Measurements from ENCODE around the gene LRP11. TPM values are rescaled to one million over a fixed set of nuclear protein-coding genes. Genes with fewer than 3 reads are reported as not detected.
A peak's percentile ranks its signal among the peaks of the same experiment; 100 is the strongest.

Gene LRP11
- total and polyA plus RNA-seq, 9 of the 15 experiments (the other 6 are each of a cell fraction or from before 2014, with no cell fraction given) = 0.51 to 3.5 (median 2.4) TPM

DNA sequence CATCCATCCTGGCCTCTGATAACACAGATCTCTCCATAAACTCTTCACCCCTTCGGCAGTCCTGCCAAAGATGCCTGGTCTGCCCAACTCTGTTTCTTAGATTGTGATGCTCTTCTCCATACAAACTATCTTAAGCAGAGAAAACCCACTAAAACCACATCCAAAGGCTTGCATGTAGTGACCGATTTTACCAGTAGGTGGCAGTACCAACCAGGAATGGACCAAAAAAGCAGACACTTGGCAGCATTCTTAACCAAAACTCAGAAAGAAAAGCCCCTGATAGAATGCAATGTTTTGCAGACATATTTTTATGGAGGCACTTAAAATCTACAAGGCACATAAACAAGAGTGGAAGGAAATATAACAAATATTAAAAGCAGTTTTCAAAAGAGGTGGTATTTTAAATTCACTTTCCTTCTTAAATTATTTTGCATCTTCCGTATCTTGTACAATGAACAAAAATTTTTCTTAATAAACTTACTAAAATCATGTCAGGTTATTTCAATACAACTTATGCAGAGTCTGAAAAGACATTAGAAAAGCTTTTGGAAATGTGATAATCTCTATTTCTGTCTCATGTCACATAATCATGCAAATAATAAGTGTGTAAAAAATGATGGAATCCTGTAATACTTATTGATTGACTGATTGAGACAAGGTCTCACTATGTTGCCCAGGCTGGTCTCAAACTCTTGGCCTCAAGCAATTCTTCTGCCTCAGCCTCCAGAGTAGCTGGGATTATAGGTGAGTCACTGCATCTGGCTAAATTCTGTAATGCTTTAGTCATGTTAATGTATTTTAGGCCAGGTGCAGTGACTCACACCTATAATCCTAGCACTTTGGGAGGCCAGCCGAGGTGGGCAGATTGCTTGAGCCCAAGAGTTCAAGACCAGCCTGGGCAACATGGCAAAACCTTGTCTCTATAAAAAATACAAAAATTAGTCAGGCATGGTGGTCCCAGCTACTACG is 29.4 kb downstream of the LRP11 start (continued):
- TF ChIP-seq ARID3B (CRISPR knock-in tag; IDR thresholded peaks at IDR 0.05; ENCODE audit: borderline replicate concordance) = no peak
- no peak for TF ChIP-seq CCNT2 (IDR thresholded peaks at IDR 0.05; ENCODE audit: borderline replicate concordance, extremely low read depth, insufficient read length, low read depth, low read length)
- no peak for TF ChIP-seq SMARCA4 (IDR thresholded peaks at IDR 0.05)
- TF ChIP-seq XRCC3 (IDR thresholded peaks at IDR 0.05) = no peak
- TF ChIP-seq, protein P1, sequence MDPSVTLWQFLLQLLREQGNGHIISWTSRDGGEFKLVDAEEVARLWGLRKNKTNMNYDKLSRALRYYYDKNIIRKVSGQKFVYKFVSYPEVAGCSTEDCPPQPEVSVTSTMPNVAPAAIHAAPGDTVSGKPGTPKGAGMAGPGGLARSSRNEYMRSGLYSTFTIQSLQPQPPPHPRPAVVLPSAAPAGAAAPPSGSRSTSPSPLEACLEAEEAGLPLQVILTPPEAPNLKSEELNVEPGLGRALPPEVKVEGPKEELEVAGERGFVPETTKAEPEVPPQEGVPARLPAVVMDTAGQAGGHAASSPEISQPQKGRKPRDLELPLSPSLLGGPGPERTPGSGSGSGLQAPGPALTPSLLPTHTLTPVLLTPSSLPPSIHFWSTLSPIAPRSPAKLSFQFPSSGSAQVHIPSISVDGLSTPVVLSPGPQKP (CRISPR knock-in tag; IDR thresholded peaks at IDR 0.05) = no peak
- TF ChIP-seq, protein P2, sequence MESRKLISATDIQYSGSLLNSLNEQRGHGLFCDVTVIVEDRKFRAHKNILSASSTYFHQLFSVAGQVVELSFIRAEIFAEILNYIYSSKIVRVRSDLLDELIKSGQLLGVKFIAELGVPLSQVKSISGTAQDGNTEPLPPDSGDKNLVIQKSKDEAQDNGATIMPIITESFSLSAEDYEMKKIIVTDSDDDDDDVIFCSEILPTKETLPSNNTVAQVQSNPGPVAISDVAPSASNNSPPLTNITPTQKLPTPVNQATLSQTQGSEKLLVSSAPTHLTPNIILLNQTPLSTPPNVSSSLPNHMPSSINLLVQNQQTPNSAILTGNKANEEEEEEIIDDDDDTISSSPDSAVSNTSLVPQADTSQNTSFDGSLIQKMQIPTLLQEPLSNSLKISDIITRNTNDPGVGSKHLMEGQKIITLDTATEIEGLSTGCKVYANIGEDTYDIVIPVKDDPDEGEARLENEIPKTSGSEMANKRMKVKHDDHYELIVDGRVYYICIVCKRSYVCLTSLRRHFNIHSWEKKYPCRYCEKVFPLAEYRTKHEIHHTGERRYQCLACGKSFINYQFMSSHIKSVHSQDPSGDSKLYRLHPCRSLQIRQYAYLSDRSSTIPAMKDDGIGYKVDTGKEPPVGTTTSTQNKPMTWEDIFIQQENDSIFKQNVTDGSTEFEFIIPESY (CRISPR knock-in tag; IDR thresholded peaks at IDR 0.05) = no peak
- no peak for TF ChIP-seq STAT5A (IDR thresholded peaks at IDR 0.05; ENCODE audit: borderline replicate concordance, low read length)
- TF ChIP-seq CXXC5 (CRISPR knock-in tag; IDR thresholded peaks at IDR 0.05) = no peak
- TF ChIP-seq RFX7 (CRISPR knock-in tag; IDR thresholded peaks at IDR 0.05) = no peak
- peak; percentile 41; the same call in 1 of the 2 replicates for TF ChIP-seq ARID2 (IDR thresholded peaks at IDR 0.05)
- TF ChIP-seq SPI1 (IDR thresholded peaks at IDR 0.05; ENCODE audit: borderline replicate concordance, low read depth, low read length) = no peak
- TF ChIP-seq, protein P3, sequence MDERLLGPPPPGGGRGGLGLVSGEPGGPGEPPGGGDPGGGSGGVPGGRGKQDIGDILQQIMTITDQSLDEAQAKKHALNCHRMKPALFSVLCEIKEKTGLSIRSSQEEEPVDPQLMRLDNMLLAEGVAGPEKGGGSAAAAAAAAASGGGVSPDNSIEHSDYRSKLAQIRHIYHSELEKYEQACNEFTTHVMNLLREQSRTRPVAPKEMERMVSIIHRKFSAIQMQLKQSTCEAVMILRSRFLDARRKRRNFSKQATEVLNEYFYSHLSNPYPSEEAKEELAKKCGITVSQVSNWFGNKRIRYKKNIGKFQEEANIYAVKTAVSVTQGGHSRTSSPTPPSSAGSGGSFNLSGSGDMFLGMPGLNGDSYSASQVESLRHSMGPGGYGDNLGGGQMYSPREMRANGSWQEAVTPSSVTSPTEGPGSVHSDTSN (CRISPR knock-in tag; IDR thresholded peaks at IDR 0.05; ENCODE audit: low read depth) = no peak
- TF ChIP-seq, protein P3 (tag; conservative IDR thresholded peaks at IDR 0.05; ENCODE audit: low read depth) = no peak
- no peak for TF ChIP-seq MYBL2 (IDR thresholded peaks at IDR 0.05; ENCODE audit: low read depth)
- no peak for TF ChIP-seq MYBL2 (CRISPR knock-in tag; IDR thresholded peaks at IDR 0.05; ENCODE audit: borderline replicate concordance)
- TF ChIP-seq ZC3H11A (IDR thresholded peaks at IDR 0.05; ENCODE audit: low read depth, low read length) = no peak
- peak; percentile 43; the same call in 1 of the 2 replicates for TF ChIP-seq XRCC5 (IDR thresholded peaks at IDR 0.05; ENCODE audit: low read depth, low read length)
- peak; percentile 89 for TF ChIP-seq SMC3 (conservative IDR thresholded peaks at IDR 0.05; ENCODE audit: insufficient read depth, low read depth, low read length)
- TF ChIP-seq NBN (IDR thresholded peaks at IDR 0.05; ENCODE audit: low read depth) = no peak
- TF ChIP-seq ESRRA (IDR thresholded peaks at IDR 0.05; ENCODE audit: borderline replicate concordance, low read depth) = peak; percentile 25; the same call in 1 of the 2 replicates
- 0 out of 2 replicates have a peak, but pooled peaks have one; percentile 49 for TF ChIP-seq KLF16 (IDR thresholded peaks at IDR 0.05)
